ENCODE measurements around the gene CRHR2.
A peak's percentile ranks its signal among the peaks of the same experiment; 100 is the strongest.

CRHR2 gene

GRCh38 chr7:30649717-30650420 lies 32.4 kb downstream of the CRHR2 start:
- Histone ChIP-seq H3K27me3 (ENCODE audit: insufficient read depth, low read depth, severe bottlenecking) (no peaks in the 10 kb centered on the region), H3K9me3 (ENCODE audit: severe bottlenecking) (no peaks in the 10 kb centered on the region), H3K27ac (no peak overlapping the region), H3K36me3 (peaks cover 14% of the 10 kb centered on the region), H3K4me3 (ENCODE audit: low read depth, low read length) (no peak overlapping the region)
- peak; percentile 39 for DNase-seq
- no peak for TF ChIP-seq CTCF (IDR thresholded peaks at IDR 0.05; ENCODE audit: low read depth, low read length)

- TF ChIP-seq CTCF (IDR thresholded peaks at IDR 0.05; ENCODE audit: low read depth, low read length): no peak
- no peak for DNase-seq
- no peaks in the 10 kb centered on the region for H3K27me3 ChIP-seq (ENCODE audit: insufficient read depth, low read depth, severe bottlenecking)
- H3K9me3 ChIP-seq (ENCODE audit: severe bottlenecking): no peaks in the 10 kb centered on the region
- peaks cover 22% of the 10 kb centered on the region for H3K36me3 ChIP-seq
- H3K27ac ChIP-seq: no peak overlapping the region
- H3K4me3 ChIP-seq (ENCODE audit: low read depth, low read length): no peak overlapping the region
These were observed 33.3 kb downstream of the CRHR2 start for GRCh38 chr7:30648744-30649540.

- peak; percentile 85 for DNase-seq
- no peaks in the 10 kb centered on the region for H3K27me3 ChIP-seq (ENCODE audit: insufficient read depth, low read depth, severe bottlenecking)
- TF ChIP-seq CTCF (IDR thresholded peaks at IDR 0.05; ENCODE audit: low read depth, low read length): no peak
- no peak overlapping the region for H3K4me3 ChIP-seq (ENCODE audit: low read depth, low read length)
- no peaks in the 10 kb centered on the region for H3K9me3 ChIP-seq (ENCODE audit: severe bottlenecking)
- H3K27ac ChIP-seq: peak overlapping the region; percentile 19; the same call in 1 of the 2 replicates
- peaks cover 24% of the 10 kb centered on the region for H3K36me3 ChIP-seq
These were observed 34.5 kb downstream of the CRHR2 start for GRCh38 chr7:30647589-30648364.

GRCh38 chr7:30646154-30646553 lies 36.1 kb downstream of the CRHR2 start:
- Histone ChIP-seq H3K9me3 (ENCODE audit: severe bottlenecking) (no peaks in the 10 kb centered on the region), H3K27me3 (ENCODE audit: insufficient read depth, low read depth, severe bottlenecking) (no peaks in the 10 kb centered on the region), H3K36me3 (peaks cover 26% of the 10 kb centered on the region), H3K4me3 (ENCODE audit: low read depth, low read length) (no peak overlapping the region), H3K27ac (no peak overlapping the region)
- no peak for DNase-seq
- TF ChIP-seq CTCF (IDR thresholded peaks at IDR 0.05; ENCODE audit: low read depth, low read length): no peak

- DNase-seq: no peak
- Histone ChIP-seq H3K27ac (no peak overlapping the region), H3K36me3 (peaks cover 26% of the 10 kb centered on the region), H3K4me3 (ENCODE audit: low read depth, low read length) (no peak overlapping the region), H3K27me3 (ENCODE audit: insufficient read depth, low read depth, severe bottlenecking) (no peaks in the 10 kb centered on the region), H3K9me3 (ENCODE audit: severe bottlenecking) (no peaks in the 10 kb centered on the region)
- no peak for TF ChIP-seq CTCF (IDR thresholded peaks at IDR 0.05; ENCODE audit: low read depth, low read length)
These were observed 36.6 kb downstream of the CRHR2 start for GRCh38 chr7:30645661-30646060.

All from WERI-Rb-1 (cell line).